Measurements from ENCODE around the gene RRH.

GRCh38 chr4:109887071-109887470 is 59.3 kb downstream of the RRH start:
- TF ChIP-seq CTCF (IDR thresholded peaks at IDR 0.05; ENCODE audit: insufficient read depth, low read length, poor library complexity, severe bottlenecking) (no peak), EZH2phosphoT487 (conservative IDR thresholded peaks at IDR 0.05; ENCODE audit: low read length) (no peak)
